ENCODE measurements around the gene ANK3. TPM values are rescaled to one million over a fixed set of nuclear protein-coding genes. Genes with fewer than 3 reads are reported as not detected.

Gene ANK3
- total RNA-seq, 1 donor from 2014 or later, result 4.0 TPM

DNA sequence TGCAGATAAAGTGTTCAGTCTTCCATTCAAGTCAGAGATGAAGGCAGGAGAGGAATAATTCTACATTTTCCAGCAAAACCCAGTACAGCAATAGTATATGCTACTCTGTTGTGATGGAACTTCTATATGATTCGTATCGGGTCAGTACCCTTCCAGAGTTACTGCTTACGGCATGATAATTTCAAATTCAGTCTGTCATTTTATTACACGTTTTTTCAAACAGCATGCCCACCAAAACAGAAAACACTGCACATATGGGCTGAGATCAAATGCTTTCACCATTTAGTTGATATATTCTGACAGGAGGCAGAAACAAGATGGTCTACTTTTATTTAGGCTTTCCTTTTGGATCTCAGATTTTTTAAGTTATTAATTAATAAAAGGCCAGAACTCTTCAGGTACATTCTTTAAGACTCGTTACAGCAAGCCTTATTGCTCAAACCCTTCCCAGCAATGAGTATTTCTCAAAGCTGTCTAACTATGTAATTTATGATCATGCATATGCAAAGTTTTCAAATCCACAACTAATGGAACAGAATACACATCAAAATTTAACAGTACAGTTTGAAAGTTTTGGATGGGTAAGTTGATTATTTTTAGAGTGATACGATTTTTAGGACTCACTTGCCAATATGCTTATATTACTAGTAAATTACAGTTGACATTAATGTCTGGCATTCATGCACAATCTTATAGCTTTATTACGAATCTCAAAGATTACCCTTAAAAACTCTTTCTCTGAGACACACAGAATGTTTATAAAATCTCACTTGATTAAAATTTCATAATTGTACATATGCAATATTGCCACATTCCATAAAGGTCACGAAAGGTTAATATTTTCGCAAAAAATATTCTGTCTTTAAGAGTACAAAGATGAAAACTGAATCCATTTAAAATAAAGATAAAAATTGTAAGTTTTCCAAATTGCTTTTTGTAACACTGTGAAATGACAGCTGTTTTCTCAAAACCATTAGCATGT, 91.0 kb downstream of the ANK3 start:
- no peak for ATAC-seq (ENCODE audit: low read depth)

DNA sequence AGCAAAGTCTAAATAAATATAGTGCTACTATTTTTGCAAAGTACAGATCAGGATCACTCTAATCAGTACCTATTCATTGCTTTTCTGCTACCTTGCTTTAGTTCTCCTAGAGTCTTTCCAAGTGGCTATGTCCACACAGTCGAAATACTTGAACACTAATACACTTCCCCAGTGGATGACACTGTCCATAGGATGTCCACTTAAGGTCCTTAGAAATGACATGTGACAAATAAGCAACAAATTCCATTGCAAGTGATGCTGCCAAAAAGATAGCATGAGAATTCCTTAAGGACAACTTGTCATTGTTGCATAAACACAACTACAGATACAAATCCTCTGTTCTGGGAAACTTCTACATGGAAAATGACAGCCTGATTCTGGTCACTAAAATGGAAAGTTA, 93.6 kb downstream of the ANK3 start:
- Mint-ChIP-seq H3K27me3 (no peaks in the 10 kb centered on the region), H3K27ac (no peak overlapping the region), H3K9me3 (no peaks in the 10 kb centered on the region), H3K4me1 (no peaks in the 10 kb centered on the region), H3K36me3 (ENCODE audit: low read depth) (no peaks in the 10 kb centered on the region), H3K4me3 (no peak overlapping the region)
- no peak for ATAC-seq (ENCODE audit: low read depth)
- ChIA-PET CTCF (interaction anchor here (0.5 kb wide), 1 partner anchor 453 kb away, joined by 4 read pairs; no protein-coding TSS in a partner anchor), POLR2A (no interaction called here)
- no peak for DNase-seq
- TF ChIP-seq, protein P1, sequence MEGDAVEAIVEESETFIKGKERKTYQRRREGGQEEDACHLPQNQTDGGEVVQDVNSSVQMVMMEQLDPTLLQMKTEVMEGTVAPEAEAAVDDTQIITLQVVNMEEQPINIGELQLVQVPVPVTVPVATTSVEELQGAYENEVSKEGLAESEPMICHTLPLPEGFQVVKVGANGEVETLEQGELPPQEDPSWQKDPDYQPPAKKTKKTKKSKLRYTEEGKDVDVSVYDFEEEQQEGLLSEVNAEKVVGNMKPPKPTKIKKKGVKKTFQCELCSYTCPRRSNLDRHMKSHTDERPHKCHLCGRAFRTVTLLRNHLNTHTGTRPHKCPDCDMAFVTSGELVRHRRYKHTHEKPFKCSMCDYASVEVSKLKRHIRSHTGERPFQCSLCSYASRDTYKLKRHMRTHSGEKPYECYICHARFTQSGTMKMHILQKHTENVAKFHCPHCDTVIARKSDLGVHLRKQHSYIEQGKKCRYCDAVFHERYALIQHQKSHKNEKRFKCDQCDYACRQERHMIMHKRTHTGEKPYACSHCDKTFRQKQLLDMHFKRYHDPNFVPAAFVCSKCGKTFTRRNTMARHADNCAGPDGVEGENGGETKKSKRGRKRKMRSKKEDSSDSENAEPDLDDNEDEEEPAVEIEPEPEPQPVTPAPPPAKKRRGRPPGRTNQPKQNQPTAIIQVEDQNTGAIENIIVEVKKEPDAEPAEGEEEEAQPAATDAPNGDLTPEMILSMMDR (IDR thresholded peaks at IDR 0.05), result no peak
- intact Hi-C loops (cut with micrococcal nuclease), result no loop called here

More for the DNA sequence above, 91.0 kb downstream of the ANK3 start:
- DNase-seq, result no peak
- no peak overlapping the region for H3K4me3 Mint-ChIP-seq
- no peak overlapping the region for H3K27ac Mint-ChIP-seq
- CTCF ChIA-PET, result no interaction called here
- intact Hi-C loops (cut with micrococcal nuclease), result no loop called here
- no peaks in the 10 kb centered on the region for H3K9me3 Mint-ChIP-seq
- TF ChIP-seq, protein P1 (IDR thresholded peaks at IDR 0.05), result no peak
- H3K27me3 Mint-ChIP-seq, result no peaks in the 10 kb centered on the region
- POLR2A ChIA-PET, result no interaction called here
- H3K36me3 Mint-ChIP-seq (ENCODE audit: low read depth), result no peaks in the 10 kb centered on the region
- no peaks in the 10 kb centered on the region for H3K4me1 Mint-ChIP-seq

DNA sequence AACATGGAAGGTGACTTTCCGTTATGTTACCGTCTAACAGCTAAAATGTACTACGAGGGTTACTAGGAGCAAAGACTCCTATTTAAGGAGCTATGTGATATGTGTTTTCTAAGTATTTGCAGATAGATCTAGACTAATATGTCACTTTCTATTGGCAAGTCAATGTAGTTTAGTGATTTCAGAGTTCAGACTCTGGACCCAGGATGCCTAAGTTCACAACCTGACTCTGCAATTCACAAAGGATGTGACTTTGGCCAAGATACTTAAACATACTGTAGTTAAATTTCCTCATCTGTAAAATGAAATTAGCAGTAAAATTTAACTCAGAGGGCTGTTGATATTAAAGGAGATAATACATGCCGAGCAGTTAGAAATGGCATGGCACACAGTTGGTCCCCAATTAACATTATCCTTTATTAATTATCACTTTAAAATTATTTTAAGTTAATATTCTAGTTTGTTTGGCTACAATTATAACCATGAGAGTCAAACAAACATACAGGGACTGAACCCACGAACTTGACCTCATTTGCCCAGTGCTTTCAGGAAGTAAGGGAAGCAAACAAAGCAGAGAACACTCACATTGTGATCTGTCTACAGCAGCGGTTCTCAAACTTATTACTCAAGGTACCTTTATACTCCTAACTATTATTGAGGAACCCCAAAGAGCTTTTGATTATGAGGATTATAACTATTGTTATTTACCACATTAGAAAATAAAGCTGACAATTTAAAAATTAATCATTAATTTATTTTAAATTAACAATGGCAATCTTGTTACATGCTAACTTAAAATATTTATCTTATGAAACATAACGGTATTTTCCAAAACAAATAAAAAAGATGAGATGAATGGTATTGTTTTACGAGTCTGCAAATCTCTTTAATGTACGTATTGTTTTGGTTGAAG, 94.4 kb downstream of the ANK3 start:
- no peaks in the 10 kb centered on the region for H3K9me3 Mint-ChIP-seq
- TF ChIP-seq, protein P1 (IDR thresholded peaks at IDR 0.05), result no peak
- no peak overlapping the region for H3K27ac Mint-ChIP-seq
- H3K36me3 Mint-ChIP-seq (ENCODE audit: low read depth), result no peaks in the 10 kb centered on the region
- ChIA-PET POLR2A (no interaction called here), CTCF (interaction anchor here (0.5 kb wide), 1 partner anchor 453 kb away, joined by 4 read pairs; no protein-coding TSS in a partner anchor)
- no peaks in the 10 kb centered on the region for H3K4me1 Mint-ChIP-seq
- DNase-seq, result no peak
- H3K4me3 Mint-ChIP-seq, result no peak overlapping the region
- no peak for ATAC-seq (ENCODE audit: low read depth)
- H3K27me3 Mint-ChIP-seq, result no peaks in the 10 kb centered on the region
- intact Hi-C loops (cut with micrococcal nuclease), result no loop called here

DNA sequence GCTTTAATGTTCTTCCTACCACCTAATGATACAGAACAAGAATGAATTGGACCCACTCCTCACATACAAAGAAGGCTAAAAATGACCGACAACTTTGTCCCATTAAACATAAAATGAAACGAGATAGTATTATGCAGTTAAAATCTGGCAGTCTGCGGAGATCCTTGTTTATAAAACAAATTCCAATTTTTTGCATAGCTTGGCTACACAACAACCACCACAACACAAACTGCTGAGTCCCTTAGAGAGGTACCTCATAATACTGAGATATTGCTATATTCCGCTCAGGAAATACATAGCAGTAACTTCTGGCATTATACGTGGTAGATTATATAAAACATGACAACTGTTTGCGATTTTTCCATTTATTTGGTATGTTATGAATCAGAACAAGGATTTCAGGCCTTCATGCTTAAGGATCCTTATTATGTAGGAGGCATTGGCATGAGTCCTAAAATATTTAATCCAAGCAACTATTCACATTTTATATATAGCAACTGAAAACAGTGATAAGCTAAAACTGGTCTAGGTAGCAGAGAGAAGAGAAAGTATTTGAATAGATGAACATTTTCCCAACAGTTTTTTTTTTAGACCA, 96.0 kb downstream of the ANK3 start:
- no peaks in the 10 kb centered on the region for H3K27me3 Mint-ChIP-seq
- intact Hi-C loops (cut with micrococcal nuclease), result no loop called here
- H3K9me3 Mint-ChIP-seq, result no peaks in the 10 kb centered on the region
- H3K36me3 Mint-ChIP-seq (ENCODE audit: low read depth), result no peaks in the 10 kb centered on the region
- TF ChIP-seq, protein P1 (IDR thresholded peaks at IDR 0.05), result no peak
- H3K27ac Mint-ChIP-seq, result no peak overlapping the region
- POLR2A ChIA-PET, result no interaction called here
- no peak for DNase-seq
- CTCF ChIA-PET, result no interaction called here
- no peaks in the 10 kb centered on the region for H3K4me1 Mint-ChIP-seq
- ATAC-seq (ENCODE audit: low read depth), result no peak
- H3K4me3 Mint-ChIP-seq, result no peak overlapping the region

Data from activated B cell treated with CpG ODN at 0.5 μM for 24 hours (primary cell).